ENCODE measurements around the gene MOSPD3.

The MOSPD3 gene

GRCh38 chr7:100589341-100589947, 22.9 kb upstream of the MOSPD3 start:
- in situ Hi-C loops (cut with MboI; ENCODE audit: low sequenced_read_pairs) = no loop called here

DNA sequence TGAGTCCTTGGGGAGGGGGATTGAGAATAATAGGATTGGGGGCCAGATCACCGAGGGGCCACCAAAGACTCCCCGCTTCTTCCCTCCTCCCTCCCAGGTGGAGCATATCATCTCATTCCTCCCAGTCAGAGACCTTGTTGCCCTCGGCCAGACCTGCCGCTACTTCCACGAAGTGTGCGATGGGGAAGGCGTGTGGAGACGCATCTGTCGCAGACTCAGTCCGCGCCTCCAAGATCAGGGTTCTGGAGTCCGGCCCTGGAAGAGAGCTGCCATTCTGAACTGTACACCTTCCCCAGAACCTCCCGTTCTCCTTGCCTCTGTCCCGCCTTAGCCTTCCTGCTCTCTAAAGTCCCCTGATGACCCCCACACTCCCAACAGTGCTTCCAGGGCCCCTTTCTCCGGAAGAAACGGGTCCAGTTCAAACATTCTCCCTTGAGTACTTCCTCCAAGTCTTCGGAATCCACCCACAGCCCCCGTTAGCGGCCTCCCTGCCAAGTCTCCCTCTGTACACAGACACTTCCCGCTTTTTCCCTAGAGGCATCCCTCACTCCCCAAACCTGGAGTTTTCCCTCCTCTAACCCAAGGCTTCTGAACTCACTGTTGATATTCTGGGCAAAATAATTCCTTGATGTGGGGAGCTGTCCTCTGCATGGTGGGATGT, 22.1 kb upstream of the MOSPD3 start:
- in situ Hi-C loops (cut with MboI; ENCODE audit: low sequenced_read_pairs) = no loop called here

GRCh38 chr7:100591596-100591995, 20.7 kb upstream of the MOSPD3 start:
- in situ Hi-C loops (cut with MboI; ENCODE audit: low sequenced_read_pairs) = no loop called here

- in situ Hi-C loops (cut with MboI; ENCODE audit: low sequenced_read_pairs) = no loop called here
These were observed 17.2 kb upstream of the MOSPD3 start for GRCh38 chr7:100595188-100595587.

GRCh38 chr7:100598425-100598824, 13.9 kb upstream of the MOSPD3 start:
- in situ Hi-C loops (cut with MboI; ENCODE audit: low sequenced_read_pairs) = no loop called here

GRCh38 chr7:100599911-100600729, 12.2 kb upstream of the MOSPD3 start:
- in situ Hi-C loops (cut with MboI; ENCODE audit: low sequenced_read_pairs) = no loop called here

DNA sequence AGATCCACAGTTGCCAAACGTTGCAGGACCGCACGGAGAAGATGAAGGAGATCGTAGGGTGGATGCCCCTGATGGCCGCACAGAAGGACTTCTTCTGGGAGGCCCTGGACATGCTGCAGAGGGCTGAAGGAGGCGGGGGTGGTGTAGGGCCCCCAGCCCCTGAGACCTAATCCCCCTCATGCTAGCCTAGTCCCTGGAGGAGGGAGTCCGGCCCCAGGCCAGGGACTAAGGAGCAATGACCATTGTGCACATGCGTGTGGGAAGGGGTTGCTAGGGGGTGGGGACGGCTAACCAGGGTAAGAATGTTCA, 11.7 kb upstream of the MOSPD3 start:
- in situ Hi-C loops (cut with MboI; ENCODE audit: low sequenced_read_pairs) = no loop called here

DNA sequence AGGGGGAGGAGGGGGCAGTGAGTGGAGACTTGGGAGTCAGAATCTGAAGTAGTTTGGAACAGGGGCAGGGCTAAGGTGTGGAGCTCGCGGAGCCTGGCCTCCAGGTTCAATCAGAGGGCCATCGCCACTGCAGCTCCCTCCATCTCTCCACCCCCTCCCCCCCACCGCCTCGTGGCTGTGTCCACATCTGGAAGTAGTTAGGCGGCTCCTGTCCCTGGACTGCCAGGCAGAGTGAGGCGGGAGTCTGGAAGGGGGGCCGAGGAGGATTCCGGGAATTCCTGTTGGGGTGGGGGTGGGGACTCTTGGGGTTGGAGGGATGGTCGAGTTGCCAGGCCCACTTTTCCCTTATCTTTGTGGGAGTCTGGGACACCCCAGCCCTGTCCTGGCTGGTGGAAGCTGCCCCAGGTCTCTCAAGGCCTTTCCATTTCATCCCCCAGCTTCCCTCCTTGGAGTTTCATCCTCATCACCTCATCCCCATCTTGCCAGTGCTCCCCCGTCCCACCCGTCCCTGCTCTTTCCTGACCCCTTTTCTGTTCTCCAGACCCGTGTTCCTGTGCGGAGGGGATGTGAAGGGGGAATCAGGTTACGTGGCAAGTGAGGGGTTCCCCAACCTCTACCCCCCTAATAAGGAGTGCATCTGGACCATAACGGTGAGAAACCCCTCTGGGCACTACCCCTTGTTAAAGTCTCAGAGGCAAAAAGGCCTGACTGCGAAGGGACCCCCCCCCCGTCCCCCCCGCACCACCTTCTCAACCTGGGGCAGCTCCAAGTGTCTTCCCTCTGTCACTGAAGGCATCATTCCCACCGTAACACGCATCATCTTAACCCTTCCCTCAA, 9.2 kb upstream of the MOSPD3 start:
- in situ Hi-C loops (cut with MboI; ENCODE audit: low sequenced_read_pairs) = no loop called here

DNA sequence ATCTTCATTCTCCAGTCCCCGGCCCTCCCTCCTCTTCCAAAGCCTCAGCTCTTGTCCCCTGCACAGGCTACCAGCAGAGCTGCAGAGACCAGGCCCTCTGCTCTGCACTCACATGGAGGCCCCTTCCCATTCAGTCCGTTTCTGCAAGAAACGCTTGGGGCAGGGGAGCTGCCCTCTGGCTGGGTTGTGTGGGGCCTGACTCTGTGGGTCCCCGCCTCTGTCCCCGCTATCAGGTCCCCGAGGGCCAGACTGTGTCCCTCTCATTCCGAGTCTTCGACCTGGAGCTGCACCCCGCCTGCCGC, 8.7 kb upstream of the MOSPD3 start:
- in situ Hi-C loops (cut with MboI; ENCODE audit: low sequenced_read_pairs) = no loop called here

DNA sequence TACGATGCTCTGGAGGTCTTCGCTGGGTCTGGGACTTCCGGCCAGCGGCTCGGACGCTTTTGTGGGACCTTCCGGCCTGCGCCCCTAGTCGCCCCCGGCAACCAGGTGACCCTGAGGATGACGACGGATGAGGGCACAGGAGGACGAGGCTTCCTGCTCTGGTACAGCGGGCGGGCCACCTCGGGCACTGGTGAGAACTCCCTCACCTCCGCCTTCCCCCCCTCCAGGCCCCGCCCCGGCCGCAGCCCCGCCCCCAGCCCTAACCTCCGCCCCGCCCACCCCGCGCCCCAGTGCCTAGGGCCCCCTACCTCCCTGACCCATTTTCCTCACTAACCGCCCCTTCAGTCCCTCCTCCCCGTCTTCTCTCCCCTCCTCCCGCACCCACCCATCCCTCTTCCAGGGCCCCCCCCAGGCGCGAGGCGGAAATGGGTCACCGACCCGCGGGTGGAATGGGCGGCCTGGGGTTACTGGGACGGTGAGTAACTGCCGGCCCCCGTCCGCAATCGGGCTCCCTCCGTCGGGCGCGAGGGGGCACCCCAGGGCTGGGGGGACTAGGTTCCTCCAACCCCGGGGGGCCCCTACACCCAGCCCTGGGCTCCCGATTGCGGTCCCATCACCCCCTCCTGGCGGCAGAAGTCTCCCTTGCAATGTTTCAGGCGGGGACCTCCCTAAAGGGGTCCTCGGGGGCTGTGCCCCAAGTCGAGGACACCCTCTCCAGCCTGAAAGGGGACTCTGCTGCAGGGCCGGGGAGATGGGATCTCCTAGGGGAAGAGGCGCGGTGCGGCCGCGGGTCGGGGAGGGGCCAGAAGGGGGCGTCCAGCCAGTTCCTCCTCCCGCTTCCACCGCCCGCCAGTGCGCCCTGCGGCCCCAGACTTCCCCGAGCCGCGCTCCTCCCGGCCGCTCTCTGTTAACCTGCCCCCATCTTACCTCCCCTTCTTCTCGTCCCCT, 8.0 kb upstream of the MOSPD3 start:
- in situ Hi-C loops (cut with MboI; ENCODE audit: low sequenced_read_pairs) = no loop called here

- in situ Hi-C loops (cut with MboI; ENCODE audit: low sequenced_read_pairs) = no loop called here
These were observed 7.1 kb upstream of the MOSPD3 start for GRCh38 chr7:100604976-100605911.

DNA sequence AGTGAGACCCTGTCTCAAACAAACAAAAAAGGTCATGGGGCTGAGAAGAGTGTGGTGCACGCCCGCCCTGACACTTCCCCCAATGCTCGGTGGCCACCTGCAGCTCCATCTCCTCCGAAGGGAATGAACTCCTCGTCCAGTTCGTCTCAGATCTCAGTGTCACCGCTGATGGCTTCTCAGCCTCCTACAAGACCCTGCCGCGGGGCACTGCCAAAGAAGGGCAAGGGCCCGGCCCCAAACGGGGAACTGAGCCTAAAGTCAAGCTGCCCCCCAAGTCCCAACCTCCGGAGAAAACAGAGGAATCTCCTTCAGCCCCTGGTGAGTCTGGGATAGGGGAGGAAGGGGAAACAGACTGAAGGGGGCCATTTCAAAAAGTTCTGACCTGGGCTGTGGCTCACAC, 6.0 kb upstream of the MOSPD3 start:
- in situ Hi-C loops (cut with MboI; ENCODE audit: low sequenced_read_pairs) = no loop called here

GRCh38 chr7:100607111-100607510, 5.2 kb upstream of the MOSPD3 start:
- in situ Hi-C loops (cut with MboI; ENCODE audit: low sequenced_read_pairs) = no loop called here

GRCh38 chr7:100609958-100610357, 2.4 kb upstream of the MOSPD3 start:
- in situ Hi-C loops (cut with MboI; ENCODE audit: low sequenced_read_pairs) = no loop called here

- in situ Hi-C loops (cut with MboI; ENCODE audit: low sequenced_read_pairs) = no loop called here
These were observed 520 bp downstream of the MOSPD3 start for GRCh38 chr7:100612730-100613390.

- in situ Hi-C loops (cut with MboI; ENCODE audit: low sequenced_read_pairs) = no loop called here
These were observed 1.3 kb downstream of the MOSPD3 start for GRCh38 chr7:100613412-100614175.

DNA sequence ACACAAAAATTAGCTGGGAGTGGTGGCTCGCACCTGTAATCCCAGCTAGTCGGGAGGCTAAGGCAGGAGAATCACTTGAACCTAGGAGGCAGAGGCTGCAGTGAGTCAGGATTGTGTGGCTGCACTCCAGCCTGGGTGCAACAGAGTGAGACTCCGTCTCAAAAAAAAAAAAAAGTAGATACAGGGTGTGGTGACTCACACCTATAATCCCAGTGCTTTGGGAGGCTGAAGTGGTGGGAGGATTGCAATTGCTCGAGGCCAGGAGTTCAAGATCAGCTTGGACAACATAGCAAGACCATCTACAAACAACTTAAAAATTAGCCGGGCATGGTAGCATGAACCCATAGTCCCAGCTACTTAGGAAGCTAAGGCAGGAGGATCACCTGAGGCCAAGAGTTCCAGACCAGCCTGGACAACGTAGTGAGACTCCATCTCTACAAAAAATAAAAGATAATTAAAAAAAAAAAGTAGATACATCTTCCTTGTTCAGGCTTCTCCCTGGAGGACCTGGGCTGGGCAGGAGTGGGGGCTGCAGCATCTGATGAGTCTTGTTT, 2.0 kb downstream of the MOSPD3 start:
- in situ Hi-C loops (cut with MboI; ENCODE audit: low sequenced_read_pairs) = no loop called here

GRCh38 chr7:100620239-100620638, 7.9 kb downstream of the MOSPD3 start:
- in situ Hi-C loops (cut with MboI; ENCODE audit: low sequenced_read_pairs) = no loop called here

All from HL-60/S4 treated with phorbol 12-myristate 13-acetate at 8.2 ng/mL for 4 days and 3 days (cell line).